ENCODE results near the gene VAC14. TPM values are rescaled to one million over a fixed set of nuclear protein-coding genes. Genes with fewer than 3 reads are reported as not detected.

VAC14 gene
- total RNA-seq, 1 donor from 2014 or later: 52.2 TPM

DNA sequence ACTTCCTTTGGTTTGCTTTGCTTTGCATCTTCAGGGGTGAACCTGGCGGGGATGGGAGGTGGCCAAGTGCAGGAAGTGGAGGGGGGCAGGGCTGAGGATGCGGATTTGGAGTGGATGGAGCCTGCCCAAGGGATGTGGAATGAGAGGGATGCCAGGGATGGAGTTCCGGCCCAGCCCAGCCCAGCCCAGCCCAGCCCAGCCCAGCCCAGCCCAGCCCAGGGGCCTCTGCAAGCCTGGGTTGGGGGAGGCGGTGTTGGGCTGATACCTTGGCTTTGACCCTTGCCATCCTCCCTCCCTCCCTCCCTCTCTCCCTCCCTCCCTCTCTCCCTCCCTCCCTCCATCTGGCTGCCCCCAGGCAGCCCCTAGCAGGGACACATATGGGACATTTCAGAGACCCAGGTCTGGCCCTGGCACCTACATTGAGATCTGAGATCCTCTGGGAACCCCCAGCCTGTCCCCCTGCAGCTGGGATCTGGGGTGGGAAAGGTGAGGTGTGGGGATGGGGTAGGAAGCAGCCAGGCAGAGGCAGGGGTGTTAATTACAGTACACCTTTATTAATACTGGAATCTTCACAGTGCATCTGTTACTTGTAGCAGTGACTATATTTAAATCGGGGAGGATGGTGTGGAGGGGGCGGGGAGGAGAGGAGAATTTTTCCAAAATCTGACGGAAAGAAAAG lies 140.1 kb downstream of the VAC14 start:
- intact Hi-C loops (cut with DNase I): no loop called here
- no peak overlapping the region for H3K27ac ChIP-seq
- no peaks in the 10 kb centered on the region for H3K4me1 ChIP-seq
- no peaks in the 10 kb centered on the region for H3K9me3 ChIP-seq
- no peak overlapping the region for H3K4me3 ChIP-seq
- peaks cover 31% of the 10 kb centered on the region for H3K36me3 ChIP-seq
- ATAC-seq (no peak), DNase-seq (peak; percentile 61)
- no peaks in the 10 kb centered on the region for H3K27me3 ChIP-seq
- TF ChIP-seq, protein P1, sequence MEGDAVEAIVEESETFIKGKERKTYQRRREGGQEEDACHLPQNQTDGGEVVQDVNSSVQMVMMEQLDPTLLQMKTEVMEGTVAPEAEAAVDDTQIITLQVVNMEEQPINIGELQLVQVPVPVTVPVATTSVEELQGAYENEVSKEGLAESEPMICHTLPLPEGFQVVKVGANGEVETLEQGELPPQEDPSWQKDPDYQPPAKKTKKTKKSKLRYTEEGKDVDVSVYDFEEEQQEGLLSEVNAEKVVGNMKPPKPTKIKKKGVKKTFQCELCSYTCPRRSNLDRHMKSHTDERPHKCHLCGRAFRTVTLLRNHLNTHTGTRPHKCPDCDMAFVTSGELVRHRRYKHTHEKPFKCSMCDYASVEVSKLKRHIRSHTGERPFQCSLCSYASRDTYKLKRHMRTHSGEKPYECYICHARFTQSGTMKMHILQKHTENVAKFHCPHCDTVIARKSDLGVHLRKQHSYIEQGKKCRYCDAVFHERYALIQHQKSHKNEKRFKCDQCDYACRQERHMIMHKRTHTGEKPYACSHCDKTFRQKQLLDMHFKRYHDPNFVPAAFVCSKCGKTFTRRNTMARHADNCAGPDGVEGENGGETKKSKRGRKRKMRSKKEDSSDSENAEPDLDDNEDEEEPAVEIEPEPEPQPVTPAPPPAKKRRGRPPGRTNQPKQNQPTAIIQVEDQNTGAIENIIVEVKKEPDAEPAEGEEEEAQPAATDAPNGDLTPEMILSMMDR (IDR thresholded peaks at IDR 0.05): no peak

DNA sequence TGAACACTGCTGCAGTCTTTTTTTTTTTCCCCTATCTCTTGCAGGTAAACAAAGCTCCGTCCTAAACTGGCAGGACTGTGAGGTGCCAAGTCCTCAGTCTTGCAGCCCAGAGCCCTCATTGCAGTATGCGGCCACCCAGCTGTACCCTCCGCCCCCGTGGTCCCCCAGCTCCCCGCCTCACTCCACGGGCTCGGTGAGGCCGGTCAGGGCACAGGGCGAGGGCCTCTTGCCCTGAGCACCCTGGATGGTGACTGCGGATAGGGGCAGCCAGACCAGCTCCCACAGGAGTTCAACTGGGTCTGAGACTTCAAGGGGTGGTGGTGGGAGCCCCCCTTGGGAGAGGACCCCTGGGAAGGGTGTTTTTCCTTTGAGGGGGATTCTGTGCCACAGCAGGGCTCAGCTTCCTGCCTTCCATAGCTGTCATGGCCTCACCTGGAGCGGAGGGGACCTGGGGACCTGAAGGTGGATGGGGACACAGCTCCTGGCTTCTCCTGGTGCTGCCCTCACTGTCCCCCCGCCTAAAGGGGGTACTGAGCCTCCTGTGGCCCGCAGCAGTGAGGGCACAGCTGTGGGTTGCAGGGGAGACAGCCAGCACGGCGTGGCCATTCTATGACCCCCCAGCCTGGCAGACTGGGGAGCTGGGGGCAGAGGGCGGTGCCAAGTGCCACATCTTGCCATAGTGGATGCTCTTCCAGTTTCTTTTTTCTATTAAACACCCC lies 140.8 kb downstream of the VAC14 start:
- H3K9me3 ChIP-seq: no peaks in the 10 kb centered on the region
- H3K36me3 ChIP-seq: peaks cover 24% of the 10 kb centered on the region
- ATAC-seq (no peak), DNase-seq (no peak)
- TF ChIP-seq, protein P1 (IDR thresholded peaks at IDR 0.05): no peak
- no peak overlapping the region for H3K27ac ChIP-seq
- H3K4me1 ChIP-seq: no peaks in the 10 kb centered on the region
- intact Hi-C loops (cut with DNase I): loop anchor here (10.0 kb wide), 1 partner anchor 125 kb away; no protein-coding TSS in a partner anchor
- H3K27me3 ChIP-seq: no peaks in the 10 kb centered on the region
- H3K4me3 ChIP-seq: no peak overlapping the region

DNA sequence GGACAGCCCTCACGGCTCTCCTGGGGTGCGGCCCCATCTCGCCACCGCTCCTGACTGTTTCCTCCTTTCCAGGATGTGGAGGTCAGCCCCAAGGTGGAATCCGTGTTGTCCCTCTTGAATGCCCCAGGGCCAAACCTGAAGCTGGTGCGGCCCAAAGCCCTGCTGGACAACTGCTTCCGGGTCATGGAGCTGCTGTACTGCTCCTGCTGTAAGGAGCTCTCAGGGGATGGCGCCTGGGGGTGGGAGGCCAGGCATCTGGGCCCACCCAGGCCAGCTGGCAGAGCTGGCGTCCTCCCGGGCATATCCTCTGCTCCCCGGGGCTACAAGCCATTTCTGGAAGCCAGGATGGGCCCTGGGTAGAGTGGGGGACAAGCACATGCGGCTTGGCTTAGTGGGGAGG lies 141.4 kb downstream of the VAC14 start:
- H3K27me3 ChIP-seq: no peaks in the 10 kb centered on the region
- intact Hi-C loops (cut with DNase I): loop anchor here (10.0 kb wide), 1 partner anchor 125 kb away; no protein-coding TSS in a partner anchor
- H3K4me1 ChIP-seq: no peaks in the 10 kb centered on the region
- H3K9me3 ChIP-seq: no peaks in the 10 kb centered on the region
- no peak for ATAC-seq
- no peak overlapping the region for H3K27ac ChIP-seq
- H3K4me3 ChIP-seq: no peak overlapping the region
- peaks cover 19% of the 10 kb centered on the region for H3K36me3 ChIP-seq
- TF ChIP-seq, protein P1 (IDR thresholded peaks at IDR 0.05): no peak
- DNase-seq: peak; percentile 61

DNA sequence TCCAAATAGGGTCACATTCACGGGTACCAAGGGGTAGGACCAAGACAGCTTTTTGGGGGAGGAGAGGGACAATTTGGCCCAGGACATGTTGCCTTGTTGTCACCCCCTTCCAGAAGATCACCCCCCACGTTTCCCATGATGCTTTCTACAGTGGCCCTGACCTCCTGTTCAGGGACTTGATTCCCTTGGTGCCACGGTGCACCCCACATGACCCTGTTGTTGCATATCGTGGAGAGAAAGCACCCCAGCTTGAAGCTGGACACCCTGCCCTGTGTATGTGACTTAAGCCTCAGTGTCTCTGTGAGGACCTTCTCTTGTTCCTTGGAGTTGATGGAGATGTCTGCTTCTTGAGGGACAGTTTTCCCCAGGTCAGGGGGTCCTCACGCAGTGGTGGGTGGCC lies 142.0 kb downstream of the VAC14 start:
- intact Hi-C loops (cut with DNase I): loop anchor here (10.0 kb wide), 1 partner anchor 124 kb away; no protein-coding TSS in a partner anchor
- Histone ChIP-seq H3K27ac (no peak overlapping the region), H3K4me3 (no peak overlapping the region), H3K4me1 (peaks cover 6% of the 10 kb centered on the region), H3K9me3 (no peaks in the 10 kb centered on the region), H3K27me3 (no peaks in the 10 kb centered on the region), H3K36me3 (peaks cover 12% of the 10 kb centered on the region)
- TF ChIP-seq, protein P1 (IDR thresholded peaks at IDR 0.05): no peak
- DNase-seq (peak; percentile 35), ATAC-seq (no peak)

DNA sequence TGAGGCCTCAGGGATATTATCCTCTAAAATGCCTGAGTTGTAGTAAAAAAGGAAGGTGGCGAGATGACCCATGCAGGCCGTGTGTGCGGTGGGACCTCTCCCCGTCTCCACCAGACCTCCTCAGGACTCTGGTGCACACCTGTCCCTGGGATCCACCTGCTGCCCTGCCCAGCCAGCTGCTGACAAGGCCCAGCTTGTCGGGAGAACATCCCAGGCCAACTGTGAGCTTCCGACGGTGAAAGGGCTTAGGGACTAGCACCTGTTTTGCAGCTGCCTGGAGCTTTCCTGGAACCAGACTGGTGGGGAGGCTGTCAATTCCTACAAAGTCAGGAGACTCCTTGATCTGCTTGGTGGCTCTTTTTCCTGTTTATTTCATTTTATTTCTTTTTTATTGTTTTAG lies 143.0 kb downstream of the VAC14 start:
- no peak overlapping the region for H3K27ac ChIP-seq
- no peaks in the 10 kb centered on the region for H3K9me3 ChIP-seq
- intact Hi-C loops (cut with DNase I): loop anchor here (10.0 kb wide), 1 partner anchor 123 kb away; no protein-coding TSS in a partner anchor
- H3K36me3 ChIP-seq: peaks cover 3% of the 10 kb centered on the region
- peaks cover 7% of the 10 kb centered on the region for H3K4me1 ChIP-seq
- TF ChIP-seq, protein P1 (IDR thresholded peaks at IDR 0.05): no peak
- no peaks in the 10 kb centered on the region for H3K27me3 ChIP-seq
- no peak overlapping the region for H3K4me3 ChIP-seq
- no peak for ATAC-seq
- peak; percentile 23 for DNase-seq

Measured in upper lobe of right lung (tissue), 1 donor.